ENCODE data around the gene TOP3A.

- no peak for TF ChIP-seq EZH2 (IDR thresholded peaks at IDR 0.05; ENCODE audit: low read depth)
- TF ChIP-seq, protein P1, sequence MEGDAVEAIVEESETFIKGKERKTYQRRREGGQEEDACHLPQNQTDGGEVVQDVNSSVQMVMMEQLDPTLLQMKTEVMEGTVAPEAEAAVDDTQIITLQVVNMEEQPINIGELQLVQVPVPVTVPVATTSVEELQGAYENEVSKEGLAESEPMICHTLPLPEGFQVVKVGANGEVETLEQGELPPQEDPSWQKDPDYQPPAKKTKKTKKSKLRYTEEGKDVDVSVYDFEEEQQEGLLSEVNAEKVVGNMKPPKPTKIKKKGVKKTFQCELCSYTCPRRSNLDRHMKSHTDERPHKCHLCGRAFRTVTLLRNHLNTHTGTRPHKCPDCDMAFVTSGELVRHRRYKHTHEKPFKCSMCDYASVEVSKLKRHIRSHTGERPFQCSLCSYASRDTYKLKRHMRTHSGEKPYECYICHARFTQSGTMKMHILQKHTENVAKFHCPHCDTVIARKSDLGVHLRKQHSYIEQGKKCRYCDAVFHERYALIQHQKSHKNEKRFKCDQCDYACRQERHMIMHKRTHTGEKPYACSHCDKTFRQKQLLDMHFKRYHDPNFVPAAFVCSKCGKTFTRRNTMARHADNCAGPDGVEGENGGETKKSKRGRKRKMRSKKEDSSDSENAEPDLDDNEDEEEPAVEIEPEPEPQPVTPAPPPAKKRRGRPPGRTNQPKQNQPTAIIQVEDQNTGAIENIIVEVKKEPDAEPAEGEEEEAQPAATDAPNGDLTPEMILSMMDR (conservative IDR thresholded peaks at IDR 0.05) = no peak
Observed at GRCh38 chr17:18270046-18270931, 44.5 kb downstream of the TOP3A start.

Measured in PC-9 (cell line).